HG02678 (cell line): Measurements from ENCODE around the gene SEH1L.
A peak's percentile ranks its signal among the peaks of the same experiment; 100 is the strongest.
"Not testable (repeated sequence)": the region's sequence is repeated elsewhere in the genome, so short reads cannot be mapped to it uniquely, and the experiment has no call there.

ENCODE experiments used
- ATAC-seq: cut with Tn5 transposase; IDR thresholded peaks from one replicate; pipeline ENCODE4 v1.9.1; 2021; ENCODE audit warnings: mild to moderate bottlenecking, moderate library complexity; ENCODE audit not compliant: unreplicated experiment

Gene SEH1L, protein sequence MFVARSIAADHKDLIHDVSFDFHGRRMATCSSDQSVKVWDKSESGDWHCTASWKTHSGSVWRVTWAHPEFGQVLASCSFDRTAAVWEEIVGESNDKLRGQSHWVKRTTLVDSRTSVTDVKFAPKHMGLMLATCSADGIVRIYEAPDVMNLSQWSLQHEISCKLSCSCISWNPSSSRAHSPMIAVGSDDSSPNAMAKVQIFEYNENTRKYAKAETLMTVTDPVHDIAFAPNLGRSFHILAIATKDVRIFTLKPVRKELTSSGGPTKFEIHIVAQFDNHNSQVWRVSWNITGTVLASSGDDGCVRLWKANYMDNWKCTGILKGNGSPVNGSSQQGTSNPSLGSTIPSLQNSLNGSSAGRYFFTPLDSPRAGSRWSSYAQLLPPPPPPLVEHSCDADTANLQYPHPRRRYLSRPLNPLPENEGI

DNA sequence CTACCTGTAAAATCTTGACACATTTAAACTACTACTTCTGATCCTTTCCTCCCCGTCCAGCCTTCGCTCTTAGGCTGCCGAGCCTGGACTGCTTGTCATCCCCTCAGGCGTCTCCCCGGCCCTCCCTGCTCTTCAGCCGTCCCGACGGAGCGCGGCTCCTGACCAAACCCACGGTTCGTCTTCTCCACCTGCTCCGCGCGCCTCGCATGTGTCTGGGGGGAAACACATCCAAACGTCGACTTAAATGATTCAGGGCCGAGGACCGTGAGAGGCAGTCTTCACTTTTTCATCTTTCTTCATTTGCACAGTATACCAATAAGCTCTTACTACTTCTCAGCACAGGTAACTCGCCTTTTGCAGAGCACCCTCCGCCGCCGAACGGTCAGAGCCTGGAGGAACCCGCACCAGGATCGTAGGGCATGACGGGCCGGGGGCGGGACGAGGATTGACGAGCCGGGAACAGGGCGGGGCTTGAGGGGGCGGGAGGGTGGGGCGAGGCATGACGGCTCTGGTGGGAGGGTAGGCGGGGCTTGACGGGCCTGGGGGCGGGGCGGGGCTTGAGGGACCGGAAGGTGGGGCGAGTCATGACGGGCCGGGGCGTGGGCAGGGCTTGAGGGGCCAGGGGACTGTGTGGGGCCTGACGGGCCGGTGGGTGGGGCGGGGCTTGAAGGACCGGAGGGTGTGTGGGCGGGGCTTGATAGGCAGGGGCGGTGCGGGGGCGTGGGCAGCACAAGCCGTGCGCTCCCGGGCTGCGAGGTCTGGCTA, at the start of gene SEH1L:
SEH1L (plus strand) TSS at position 727 of the 765 bp plus-strand sequence. CDS start 111 bp downstream, outside the sequence.
- peak; percentile 77 for ATAC-seq

DNA sequence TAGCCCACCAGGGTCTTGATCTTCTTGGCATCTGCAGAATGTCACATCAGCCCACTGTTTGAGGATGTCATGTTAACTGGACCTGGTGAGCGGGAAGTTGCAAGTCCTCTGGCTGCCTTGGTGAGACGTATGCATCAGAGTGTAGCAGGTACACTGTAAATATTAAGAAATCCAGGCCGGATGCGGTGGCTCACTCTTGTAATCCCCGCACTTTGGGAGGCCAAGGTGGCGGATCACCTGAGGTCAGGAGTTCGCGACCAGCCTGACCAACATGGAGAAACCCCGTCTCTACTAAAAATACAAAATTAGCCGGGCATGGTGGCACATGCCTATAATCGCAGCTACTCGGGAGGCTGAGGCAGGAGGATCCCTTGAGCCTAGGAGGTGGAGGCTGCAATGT, 46.6 kb upstream of the SEH1L start:
- ATAC-seq, result not testable (repeated sequence)

DNA sequence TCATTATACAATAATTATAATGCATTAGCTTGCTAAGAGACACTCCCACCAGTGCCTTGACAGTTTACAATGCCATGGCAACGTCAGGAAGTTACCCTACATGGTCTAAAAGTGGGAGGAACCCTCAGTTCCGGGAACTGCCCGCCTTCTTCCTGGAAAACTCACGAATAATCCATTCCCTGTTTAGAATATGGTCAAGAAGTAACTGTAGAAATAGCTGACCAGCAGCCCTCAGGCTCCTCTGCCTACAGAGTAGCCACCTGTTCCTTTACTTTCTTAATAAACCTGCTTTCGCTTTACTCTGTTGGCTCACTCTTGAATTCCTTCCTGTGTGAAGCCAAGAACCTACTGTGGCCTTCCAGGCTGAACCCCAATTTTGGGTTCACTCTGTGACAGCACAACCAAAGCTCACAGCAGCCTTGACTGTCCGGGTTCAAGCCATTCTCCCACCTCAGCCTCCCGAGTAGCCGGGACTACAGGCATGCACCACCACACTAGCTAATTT, 43.7 kb upstream of the SEH1L start:
- no peak for ATAC-seq

DNA sequence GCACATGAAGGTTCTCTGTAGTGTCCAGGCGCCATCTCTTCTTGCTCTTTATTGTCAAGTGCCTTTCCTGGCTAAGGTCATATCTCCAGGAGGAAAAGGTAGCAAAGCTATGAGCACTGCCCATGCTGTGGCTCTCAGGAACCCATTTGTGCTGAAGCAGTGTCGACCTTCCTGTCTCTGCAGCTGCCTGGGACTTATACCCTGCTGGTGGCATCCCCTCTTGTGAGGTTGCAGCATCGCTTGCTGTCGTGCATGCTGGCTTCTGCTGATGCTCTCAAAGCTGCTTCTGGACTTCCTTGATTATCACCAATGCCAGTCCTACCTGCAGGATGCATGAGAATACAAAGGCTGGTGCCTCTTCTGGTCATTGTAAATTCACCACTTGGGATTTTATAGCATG, 41.7 kb upstream of the SEH1L start:
- ATAC-seq, result no peak

DNA sequence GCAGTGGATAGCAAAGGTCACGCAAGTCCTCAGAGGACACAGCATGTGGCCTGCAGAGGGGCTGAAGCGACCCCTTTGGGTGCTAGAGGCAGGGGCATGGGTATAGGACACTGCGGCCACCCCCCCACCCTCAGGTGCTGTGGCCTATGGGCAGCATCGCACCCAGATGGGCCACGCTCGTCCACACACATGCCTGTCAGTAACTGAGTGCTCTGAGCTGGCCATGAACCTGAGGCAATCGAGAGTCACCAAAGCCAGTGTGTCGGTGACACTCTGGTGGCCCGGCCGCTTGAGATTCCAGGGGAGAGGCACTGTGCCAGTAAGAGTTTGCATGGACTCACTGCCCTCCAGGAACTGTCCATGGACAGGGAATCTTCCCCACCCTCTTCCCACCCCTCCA, 41.0 kb upstream of the SEH1L start:
- no peak for ATAC-seq

DNA sequence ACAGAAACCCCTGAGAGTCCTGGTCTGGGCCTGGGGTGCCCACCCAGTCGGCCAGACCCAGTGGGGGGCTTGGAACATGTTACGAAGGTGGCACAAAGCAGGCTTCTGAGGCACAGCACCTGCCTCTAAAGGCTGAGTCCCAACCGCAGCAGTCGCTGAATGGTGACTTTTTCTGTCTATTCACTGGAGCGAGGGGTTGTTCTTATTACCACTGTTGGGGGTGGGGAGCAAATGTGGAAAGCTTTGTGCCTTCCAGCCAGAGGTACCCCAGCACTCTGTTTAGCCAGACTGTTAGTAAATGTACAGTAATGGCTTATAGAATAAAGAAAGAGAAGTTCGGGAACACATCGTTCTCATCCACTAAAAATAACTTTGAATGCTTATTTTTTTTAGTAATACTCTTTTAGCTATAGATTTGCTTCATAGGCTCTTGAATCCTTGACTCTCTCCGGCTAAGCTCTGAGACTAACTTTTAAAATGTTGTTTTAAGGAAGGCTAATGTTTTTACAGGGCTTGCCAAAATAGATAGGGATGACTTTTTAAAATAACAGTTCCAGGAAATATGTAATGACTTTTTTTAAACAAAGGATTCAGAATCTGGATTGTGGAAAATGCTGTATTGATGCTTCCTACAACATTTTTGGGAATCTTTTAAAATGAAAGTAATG, 40.4 kb upstream of the SEH1L start:
- ATAC-seq, result no peak

DNA sequence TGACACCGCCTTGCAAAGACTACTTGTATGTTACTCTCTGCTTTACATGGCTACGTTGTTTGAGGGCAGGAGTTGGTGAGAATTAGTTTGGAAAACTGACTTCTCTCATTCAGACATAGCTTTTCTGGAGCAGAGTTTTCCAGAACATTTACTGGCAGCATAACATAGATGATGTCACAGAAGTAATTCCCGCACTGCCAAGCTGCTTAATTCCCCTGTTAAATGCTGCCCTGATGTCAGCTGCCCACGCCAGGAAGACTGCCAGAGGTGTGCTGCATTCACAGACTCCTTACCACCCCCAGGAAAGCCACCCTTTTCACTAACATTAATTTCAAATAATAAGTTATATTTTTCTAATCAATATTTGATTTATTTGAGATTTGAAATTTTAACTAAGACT, 39.1 kb upstream of the SEH1L start:
- ATAC-seq, result no peak

DNA sequence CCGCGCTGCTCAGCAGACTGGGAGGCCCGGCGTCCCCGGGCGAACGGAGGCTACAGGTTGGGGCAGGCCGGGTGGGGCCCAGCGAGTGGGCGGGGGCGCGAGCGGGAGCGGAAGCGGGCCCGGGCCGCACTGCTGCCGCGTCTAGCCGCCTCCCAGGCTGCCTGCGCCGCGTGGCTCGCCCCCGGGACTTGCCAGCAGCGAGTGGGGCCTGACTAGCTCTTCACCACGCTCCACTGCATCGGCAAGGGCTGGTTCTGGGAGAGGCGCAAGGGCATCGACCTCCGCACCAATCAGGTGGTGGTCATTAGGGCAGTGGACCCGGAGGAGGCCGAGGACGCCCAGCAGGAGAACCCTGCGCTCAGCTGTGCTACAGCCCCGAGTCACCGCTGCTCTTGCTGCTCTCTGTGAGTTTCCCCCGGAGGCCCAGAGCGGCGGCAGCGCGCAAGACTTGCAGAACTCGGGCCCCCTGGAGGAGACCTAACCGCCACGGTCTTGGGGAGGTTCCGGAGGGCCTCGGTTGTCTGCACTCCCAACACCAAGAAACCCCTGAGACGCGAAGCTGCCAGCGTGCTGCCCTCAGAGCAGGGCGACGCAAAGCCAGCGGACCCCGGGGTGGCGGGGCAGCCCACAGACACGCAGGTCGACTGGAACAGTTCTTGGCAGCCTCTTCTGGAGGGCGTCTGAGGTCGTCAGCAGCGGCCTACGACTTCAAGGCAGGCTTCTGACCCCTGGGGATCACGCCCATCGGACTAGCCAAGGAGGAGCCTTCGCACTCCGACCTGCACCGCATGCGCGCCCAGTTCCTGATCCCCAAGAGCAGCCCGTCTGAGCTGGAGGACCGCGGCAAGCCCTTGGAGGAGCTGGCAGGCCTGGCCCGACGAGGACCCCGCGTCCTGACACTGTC, 36.5 kb upstream of the SEH1L start:
- ATAC-seq, result no peak

DNA sequence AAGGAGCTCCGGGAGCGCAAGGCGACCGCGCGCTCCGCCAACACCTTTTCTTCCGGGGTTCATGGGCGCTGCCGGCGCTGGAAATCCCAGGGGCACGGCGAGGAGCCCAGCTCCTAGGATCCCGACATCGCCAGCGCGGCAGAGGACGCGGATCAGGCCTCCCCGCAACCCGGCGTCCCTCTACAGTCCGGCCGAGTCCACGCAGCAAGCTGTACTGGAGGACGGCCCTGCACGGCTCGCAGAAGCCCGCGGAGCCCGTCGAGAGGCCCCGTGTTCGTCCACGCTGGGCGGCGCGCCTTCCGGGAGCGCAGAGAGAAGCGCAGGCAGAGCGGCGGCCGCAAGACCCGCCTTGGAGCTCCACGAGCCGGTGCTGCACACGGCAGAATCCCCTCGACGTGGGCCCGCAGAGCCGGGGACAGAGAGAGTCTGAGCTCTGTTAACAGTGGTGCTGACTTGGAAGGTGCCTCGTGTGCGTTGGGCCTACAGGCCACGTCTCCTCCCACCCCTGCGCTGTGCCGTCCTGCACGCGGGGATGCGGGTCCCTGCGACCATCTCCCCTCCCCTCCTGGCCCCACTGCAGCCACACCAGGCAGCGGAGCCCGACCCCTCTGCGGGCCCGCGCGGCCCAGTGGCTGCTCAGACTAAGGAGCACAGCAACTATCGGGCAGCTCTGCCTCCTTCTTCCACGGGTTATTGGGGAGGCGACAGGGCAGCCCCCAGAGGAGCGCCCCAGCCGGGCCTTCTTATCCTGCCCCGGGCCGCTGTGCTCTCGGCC, 35.7 kb upstream of the SEH1L start:
- ATAC-seq, result no peak

DNA sequence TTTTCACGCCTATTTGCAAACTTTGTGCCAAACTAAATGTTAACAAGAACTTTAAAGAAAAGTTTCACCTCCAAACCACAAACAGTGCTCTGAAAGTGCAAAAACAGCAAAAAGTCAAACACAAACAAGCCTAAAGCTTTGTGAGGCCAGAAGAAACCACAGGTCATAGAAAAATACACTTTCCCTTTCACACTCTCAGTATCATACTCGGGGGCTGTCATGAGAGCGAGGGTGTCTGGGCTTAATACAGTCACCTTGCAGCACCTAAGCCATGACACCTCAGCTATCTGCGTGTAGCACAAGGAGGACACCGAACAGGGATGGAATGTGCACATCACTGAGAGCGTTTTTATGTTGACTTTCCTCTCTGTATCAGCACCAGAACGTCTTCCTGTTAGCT, 26.6 kb upstream of the SEH1L start:
- no peak for ATAC-seq

DNA sequence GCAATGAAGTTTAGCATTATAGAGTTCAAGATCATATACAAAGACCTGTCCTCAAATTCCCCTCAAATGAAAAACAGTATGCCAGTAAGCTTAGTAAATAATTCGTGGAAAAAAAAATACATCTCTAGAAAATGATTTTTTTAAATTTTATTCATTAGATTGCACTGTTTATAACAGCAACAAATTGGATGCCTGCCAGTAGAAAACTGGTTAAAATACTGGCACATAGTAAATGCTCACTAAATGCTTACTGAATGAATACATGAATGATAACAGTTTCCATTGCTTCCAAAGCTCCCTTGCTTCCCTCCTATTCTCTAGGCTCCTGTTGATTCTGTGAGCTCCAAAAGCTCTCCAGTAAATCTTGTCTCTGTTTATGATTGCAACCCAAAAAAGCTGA, 25.5 kb upstream of the SEH1L start:
- ATAC-seq, result no peak

DNA sequence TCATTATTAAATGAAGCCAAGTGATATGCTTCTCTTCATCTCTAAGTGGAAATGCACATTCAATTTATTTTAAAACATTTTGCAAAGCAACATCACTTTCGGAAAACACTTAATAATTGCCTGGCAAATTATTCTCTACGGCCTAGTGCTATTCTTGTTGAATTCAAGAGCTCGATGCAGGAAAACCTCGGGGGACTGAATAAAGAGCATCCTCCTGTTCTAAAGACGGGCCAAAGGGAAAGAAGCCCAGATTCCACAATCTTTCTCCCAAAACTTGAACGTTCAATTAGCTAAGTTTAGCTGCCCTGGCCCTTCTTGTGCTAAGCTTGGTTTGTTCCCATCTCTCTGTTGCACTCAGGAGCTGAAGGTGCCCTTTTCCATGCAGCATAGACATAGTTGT, 23.2 kb upstream of the SEH1L start:
- ATAC-seq, result no peak

DNA sequence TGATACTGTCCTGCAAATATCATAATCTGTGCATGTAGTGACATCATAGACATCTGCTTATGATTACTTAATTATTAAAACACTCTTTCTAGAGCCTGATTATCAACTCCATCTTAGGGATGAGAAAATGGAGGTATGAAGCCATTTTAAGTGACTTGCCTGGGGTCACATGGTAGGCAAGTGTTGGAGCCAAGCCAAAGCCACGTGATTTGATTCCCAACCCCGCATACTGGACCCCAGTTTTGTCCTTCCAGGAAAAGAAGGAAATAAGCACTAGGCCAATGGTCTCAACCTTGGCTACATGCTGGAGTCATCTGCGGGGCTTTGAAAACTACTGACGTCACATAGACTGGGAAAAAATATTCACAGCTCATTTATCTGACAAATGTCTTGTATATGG, 19.6 kb upstream of the SEH1L start:
- ATAC-seq, result no peak

DNA sequence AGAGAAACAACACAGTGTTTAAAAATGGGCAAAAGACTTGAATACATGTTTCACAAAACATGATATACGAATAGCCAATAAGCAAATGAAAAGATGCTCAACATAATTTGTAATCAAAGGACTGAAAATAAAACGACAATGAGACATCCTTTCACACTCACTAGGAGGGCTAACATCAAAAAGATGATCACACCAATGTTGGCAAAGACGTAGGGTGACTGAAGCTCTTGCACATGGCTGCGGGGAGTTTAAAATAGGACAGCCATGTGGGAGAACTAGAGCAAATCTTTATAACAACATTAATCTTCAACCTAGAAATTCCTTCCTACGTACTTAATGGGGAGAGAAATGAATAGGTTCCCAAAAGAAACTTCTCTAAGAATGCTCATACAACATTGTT, 19.2 kb upstream of the SEH1L start:
- ATAC-seq, result no peak

DNA sequence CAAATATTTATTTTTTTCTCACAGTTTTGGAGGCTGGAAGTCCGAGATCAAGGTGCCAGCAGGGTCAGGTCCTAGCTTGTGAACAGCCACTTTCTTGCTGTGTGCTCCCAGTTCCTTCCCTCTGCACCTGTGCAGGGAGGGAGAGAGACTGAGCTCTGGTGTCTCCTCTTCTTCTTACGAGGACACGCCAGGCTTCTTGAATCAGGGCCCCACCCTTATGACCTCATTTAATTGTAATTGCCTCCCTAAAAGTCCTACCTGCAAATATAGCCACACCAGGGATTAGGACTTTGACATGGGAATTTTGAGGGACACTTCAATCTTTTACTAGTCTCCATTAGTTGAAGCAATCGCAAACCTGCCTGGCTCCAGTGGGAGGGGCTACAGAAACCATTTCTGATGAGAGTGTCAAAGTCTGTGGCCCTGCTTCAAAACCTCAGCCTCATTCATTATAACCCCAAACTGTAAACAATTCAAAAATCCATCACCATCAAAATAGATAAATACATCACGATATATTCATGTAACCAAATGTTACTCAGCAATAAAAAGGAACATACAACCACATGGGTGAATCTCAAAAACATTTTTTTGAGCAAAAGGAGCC, 18.2 kb upstream of the SEH1L start:
- no peak for ATAC-seq

DNA sequence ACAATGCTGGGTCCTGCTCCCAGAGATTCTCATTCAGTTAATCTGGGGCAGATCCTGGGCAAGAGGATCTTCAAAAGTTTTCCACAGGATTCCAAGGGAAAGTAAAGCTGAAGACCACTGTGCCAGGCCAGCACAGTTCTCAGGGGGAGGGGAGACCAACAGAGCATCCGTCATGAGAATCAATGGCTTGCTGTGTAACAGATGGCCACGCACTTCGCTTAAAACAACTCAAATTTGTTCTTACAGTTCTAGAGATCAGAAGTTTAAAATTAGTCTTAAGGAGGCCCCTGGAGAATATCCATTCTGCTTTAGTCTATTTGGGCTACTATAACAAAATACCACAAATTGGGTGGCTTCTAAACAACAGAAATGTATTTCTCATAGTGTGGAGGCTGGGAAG, 17.4 kb upstream of the SEH1L start:
- ATAC-seq, result no peak

DNA sequence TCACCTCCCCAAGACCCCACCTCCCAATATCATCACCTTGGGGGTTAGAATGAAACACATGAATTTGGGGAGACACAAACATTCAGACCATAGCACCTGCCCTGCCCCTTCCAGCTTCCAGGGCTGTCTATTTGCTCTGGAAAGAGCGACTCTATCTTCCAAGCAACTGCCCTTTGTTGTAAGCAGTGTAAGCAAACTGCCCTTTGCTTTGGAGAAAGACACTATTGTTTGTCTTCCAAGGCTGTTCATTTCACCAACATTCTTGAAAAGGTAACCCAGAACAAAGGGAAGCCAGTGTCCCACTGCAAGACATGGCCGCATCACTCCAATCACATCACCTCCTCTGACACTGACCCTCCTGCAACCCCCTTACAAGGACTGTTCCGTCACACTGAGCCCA, 16.9 kb upstream of the SEH1L start:
- ATAC-seq, result no peak

DNA sequence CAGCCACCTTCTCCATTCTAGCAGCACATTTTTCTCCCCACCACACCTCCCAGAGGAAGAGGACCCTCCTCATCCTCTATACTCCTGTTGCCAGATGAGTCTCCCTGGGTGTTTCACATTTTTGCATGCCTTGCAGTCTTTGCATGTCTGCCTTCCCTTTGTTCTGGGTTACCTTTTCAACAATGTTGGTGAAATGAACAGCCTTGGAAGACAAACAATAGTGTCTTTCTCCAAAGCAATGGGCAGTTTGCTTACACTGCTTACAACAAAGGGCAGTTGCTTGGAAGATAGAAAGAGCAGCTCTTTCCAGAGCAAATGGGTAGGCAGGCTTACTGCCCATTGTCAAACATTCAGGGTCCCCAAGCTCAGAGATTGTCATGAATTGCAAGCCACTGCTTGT, 14.5 kb upstream of the SEH1L start:
- ATAC-seq, result no peak

DNA sequence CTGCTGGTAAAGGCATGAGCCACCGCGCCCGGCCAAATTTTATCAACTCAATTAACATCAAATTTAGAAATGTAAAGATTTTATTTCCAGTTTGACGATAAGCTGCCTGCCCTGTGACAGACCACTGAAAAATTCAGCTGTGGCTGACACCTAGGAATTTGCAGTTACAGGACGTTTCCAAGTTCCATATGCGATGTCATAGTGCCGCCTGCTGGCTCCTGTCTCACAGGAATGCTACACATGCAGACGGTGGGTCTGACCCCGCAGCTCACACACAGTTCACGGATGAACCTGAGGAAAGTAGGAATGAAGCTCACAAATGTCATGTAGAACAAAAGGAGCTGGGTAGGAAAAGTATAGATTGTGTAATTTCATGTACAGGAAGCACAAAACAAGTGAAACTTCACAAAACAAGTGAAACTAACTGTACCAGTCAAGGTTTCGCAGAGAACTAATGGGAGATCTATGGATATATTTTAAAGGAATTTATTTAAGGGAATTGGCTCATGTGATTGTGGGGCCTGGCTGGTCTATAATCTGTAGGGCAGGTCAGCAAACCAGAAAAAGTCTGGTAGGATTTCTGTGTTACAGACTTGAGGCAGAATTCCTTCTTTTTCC, 13.2 kb upstream of the SEH1L start:
- no peak for ATAC-seq
